ENCODE data around the gene SYNC.
"Not testable (repeated sequence)": the region's sequence is repeated elsewhere in the genome, so short reads cannot be mapped to it uniquely, and the experiment has no call there.

The SYNC gene

DNA sequence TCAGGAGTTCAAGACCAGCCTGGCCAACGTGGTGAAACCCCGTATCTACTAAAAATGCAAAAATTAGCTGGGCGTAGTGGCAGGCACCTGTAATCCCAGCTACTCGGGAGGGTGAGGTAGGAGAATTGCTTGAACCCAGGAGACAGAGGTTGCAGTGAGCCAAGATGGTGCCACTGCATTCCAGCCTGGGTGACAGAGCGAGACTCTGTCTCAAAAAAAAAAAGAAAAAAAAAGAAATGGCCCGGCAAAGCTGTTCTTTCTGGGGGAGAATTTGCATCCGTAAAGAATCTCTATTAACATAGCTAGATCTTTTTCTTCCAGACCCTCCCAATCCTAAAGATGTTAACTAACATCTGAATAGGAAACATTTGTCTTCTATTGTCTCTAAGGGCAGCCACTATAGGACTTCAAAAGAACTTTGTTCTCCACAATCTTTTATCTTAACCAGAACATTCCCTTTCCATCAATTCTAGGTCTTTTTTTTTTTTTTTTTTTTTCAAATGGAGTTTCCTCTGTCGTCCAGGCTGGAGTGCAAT, 60.2 kb downstream of the SYNC start:
- DNase-seq (ENCODE audit: low read depth, low spot score): not testable (repeated sequence)

DNA sequence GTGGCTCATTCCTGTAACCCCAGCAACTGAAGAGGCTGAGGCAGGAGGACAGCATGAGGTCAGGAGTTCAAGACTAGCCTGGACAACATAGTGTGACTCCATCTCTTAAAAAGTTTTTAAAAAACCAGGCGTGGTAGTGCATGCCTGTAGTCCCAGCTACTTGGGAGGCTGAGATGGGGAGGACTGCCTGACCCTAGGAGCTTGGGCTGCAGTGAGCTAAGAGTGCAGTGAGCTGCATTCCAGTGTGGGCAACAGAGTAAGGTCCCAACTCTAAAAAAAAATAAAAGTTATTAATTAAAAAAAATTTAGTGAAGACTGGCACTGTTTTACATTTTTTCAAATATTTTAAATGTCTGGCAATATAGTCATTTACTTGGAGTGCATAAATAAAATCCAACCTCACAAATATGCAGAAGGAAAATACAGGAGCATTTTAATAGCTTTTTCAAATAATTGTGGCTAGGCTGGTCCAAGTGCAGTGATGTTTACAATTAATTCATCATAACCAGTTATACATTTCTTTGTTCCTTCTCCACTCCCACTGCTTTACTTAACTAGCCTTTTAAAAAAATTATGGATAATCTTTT, 63.0 kb downstream of the SYNC start:
- peak; percentile 42 for DNase-seq (ENCODE audit: low read depth, low spot score)

DNA sequence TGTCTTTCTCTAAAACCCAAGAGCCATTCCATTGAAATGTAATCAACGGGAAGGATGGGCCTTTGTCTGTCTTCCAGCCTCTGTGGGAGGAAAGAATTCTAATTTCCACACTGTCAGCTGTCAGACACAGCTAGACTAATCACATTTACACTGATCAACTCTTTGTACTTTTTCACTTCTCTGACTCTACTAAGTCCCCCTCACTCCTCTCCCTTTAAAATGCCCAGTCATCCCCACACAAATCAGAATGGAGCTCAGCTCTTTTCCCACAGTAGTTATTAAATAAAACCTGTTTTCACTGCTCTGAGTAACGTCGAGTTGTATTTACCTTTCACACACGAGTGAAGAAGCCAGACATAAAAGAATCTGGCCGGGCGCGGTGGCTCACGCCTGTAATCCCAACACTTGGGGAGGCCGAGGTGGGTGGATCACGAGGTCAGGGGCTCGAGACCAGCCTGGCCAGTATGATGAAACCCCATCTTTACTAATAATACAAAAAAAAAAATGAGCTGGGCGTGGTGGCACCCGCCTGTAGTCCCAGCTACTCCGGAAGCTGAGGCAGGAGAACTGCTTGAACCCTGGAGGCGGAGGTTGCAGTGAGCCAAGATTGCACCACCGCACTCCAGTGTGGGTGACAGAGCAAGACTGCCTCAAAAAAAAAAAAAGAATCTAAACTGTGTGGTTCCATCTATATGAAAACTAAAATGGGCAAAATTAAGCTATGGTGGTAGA, 65.5 kb downstream of the SYNC start:
- peak; percentile 24 for DNase-seq (ENCODE audit: low read depth, low spot score)

DNA sequence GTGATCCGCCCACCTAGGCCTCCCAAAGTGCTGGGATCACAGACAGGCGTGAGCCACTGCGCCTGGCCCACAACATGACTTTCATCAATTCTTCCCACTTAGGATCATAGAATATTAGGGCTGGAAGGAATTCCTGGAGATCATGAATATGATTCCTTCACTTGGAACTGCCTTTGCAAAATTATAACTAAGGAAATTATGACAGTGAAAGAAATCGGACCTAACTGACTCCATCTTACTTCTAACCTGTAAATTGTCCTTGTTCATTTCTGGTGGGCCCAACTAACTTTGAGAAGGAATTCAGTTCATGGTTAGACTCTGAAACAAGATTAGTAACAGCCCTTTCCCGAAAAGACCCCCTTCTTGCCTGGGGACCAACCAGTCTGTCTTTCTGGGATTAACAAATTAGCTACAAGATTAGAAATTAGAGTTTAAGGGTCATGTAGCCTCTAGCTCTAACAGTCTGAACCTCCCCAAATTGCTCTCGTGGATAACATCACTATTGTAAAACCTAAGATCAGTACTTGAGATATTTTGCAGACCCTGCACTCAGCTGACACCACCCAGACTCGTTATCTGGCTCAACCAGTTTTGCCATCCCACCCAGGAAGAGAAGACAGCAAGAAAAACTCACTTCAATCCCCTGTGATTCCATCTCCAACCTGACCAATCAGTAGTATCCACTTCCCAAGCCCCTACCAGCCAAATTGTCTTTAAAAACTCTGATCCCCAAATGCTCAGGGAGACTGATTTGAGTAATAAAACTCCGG, 66.9 kb downstream of the SYNC start:
- no peak for DNase-seq (ENCODE audit: low read depth, low spot score)

DNA sequence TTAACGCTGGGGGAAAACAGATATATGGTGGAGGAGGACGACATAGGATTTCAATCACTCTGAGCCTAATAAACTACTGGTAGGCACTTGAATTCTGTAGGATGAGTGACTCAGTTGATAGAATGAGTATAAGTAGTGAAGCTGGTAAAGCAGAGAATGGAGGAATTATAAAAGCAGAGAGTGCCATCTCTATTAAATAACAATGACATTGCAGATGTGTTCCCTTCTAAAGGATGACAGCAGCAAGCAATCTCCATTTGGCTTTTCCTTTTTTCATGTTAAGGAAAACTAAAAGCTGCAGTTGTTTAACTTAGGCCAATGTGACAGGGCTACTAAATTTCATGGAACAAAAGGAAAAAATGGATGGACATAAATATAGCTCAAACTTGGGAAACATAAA, 69.7 kb downstream of the SYNC start:
- DNase-seq (ENCODE audit: low read depth, low spot score): no peak

DNA sequence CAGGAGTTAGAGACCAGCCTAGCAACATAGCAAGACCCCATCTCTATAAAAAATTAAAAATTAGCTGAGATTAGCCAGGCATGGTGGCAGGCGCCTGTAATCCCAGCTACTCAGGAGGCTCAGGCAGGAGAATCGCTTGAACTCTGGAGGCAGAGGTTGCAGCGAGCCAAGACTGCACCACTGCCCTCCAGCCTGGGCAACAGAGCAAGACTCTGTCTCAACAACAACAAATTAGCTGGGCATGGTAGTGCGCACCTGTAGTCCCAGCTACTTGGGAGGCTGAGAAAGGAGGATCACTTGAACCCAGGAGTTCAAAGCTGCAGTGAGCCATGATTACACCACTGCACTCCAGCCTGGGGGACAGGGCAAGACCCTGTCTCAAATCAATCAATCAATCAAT, 72.4 kb downstream of the SYNC start:
- DNase-seq (ENCODE audit: low read depth, low spot score): not testable (repeated sequence)

Measured in astrocyte of the hippocampus (primary cell).